HepG2 (cell line): ENCODE measurements around the gene SLC25A1. TPM values are rescaled to one million over a fixed set of nuclear protein-coding genes. Genes with fewer than 3 reads are reported as not detected.

ENCODE experiments used
- AKAP8 ChIP-seq: sonication (generic); formaldehyde crosslinking; IDR thresholded peaks from 2 replicates; pipeline ENCODE4 v1.5.1; 2020; ENCODE audit warnings: mild to moderate bottlenecking, missing genetic modification reagents
- FOXO4 ChIP-seq: sonication (generic); formaldehyde crosslinking; conservative IDR thresholded peaks from 2 replicates; pipeline ENCODE4 v1.8.1; 2023; ENCODE audit warnings: missing genetic modification reagents
- KDM2A ChIP-seq: sonication (generic); formaldehyde crosslinking; IDR thresholded peaks from 2 replicates; pipeline ENCODE4 v1.4.0; 2020; ENCODE audit warnings: low read depth, missing genetic modification reagents, borderline replicate concordance
- TMF1 ChIP-seq: sonication (generic); formaldehyde crosslinking; IDR thresholded peaks from 2 replicates; pipeline ENCODE4 v1.8.1; 2022; ENCODE audit warnings: low read depth, missing genetic modification reagents
- ZC3H13 ChIP-seq: sonication (generic); formaldehyde crosslinking; IDR thresholded peaks from 2 replicates; pipeline ENCODE4 v1.8.1; 2023; ENCODE audit warnings: mild to moderate bottlenecking, missing genetic modification reagents, moderate library complexity
- ZNF501 ChIP-seq: sonication (generic); formaldehyde crosslinking; IDR thresholded peaks from 2 replicates; pipeline ENCODE4 v1.5.1; 2020; ENCODE audit warnings: mild to moderate bottlenecking, moderate library complexity, missing genetic modification reagents
- ZNF562 ChIP-seq: sonication (generic); formaldehyde crosslinking; IDR thresholded peaks from 2 replicates; pipeline ENCODE4 v1.8.0; 2022; ENCODE audit warnings: missing genetic modification reagents, borderline replicate concordance
- ZNF687 ChIP-seq: sonication (generic); formaldehyde crosslinking; IDR thresholded peaks from 2 replicates; pipeline ENCODE4 v1.5.1; 2020; ENCODE audit warnings: mild to moderate bottlenecking, missing genetic modification reagents, moderate library complexity
- ZNF766 ChIP-seq: sonication (generic); formaldehyde crosslinking; IDR thresholded peaks from 2 replicates; pipeline ENCODE4 v1.5.0; 2020; ENCODE audit warnings: missing genetic modification reagents, borderline replicate concordance
- polyA plus RNA-seq, 8 experiments: library from polyadenylated mRNA; depleted of rRNA in 3 of 8; stranded (reverse) in 7 of 8; unstranded in 1 of 8; fragments of >200 nt; fragmentation: Illumina TruSeq in 4 of 8; extraction: Trizol in 4 of 8; gene quantifications; 2 replicates each; pipeline versions ENCODE4 v1.2.1 to v1.2.3, GENCODE V29; 2011 to 2016; ENCODE audit warnings: low read depth in 4 of 8, missing spikeins in 1 of 8, mixed read lengths in 1 of 8; ENCODE audit not compliant: insufficient read depth in 1 of 8
- total RNA-seq, 5 experiments: library from RNA; depleted of rRNA; stranded (reverse); fragments of >200 nt; fragmentation: Illumina TruSeq; extraction: Trizol; gene quantifications; 2 replicates each; pipeline ENCODE4 v1.2.3, GENCODE V29; 2016; ENCODE audit warnings: low read depth in 1 of 5

The SLC25A1 gene
- total and polyA plus RNA-seq, 2 of the 13 experiments (the other 11 are each of a cell fraction or from before 2014, with no cell fraction given): 49.4 to 161 TPM

GRCh38 chr22:19169002-19169946, 9.3 kb downstream of the SLC25A1 start (continued):
- TF ChIP-seq KDM2A (CRISPR knock-in tag): peak; percentile 57; the same call in 1 of the 2 replicates
- peak; percentile 45; the same call in 1 of the 2 replicates for TF ChIP-seq TMF1
- peak; percentile 44; the same call in 1 of the 2 replicates for TF ChIP-seq ZNF687
- TF ChIP-seq ZNF562 (CRISPR knock-in tag): no peak
- TF ChIP-seq AKAP8 (CRISPR knock-in tag): 0 out of 2 replicates have a peak, but pooled peaks have one; percentile 35
- TF ChIP-seq ZNF766: no peak
- 0 out of 2 replicates have a peak, but pooled peaks have one; percentile 41 for TF ChIP-seq FOXO4 (CRISPR knock-in tag)
- TF ChIP-seq ZNF501 (CRISPR knock-in tag): peak; percentile 40; the same call in 1 of the 2 replicates
- 0 out of 2 replicates have a peak, but pooled peaks have one; percentile 25 for TF ChIP-seq ZC3H13 (CRISPR knock-in tag)
